K562 (cell line): ENCODE measurements around the gene PPP1R37. TPM values are rescaled to one million over a fixed set of nuclear protein-coding genes. Genes with fewer than 3 reads are reported as not detected.

ENCODE experiments used
- CHD7 ChIP-seq: fragments of 200-600 bp; sonication (generic); IDR thresholded peaks from one replicate; pipeline ENCODE4 v1.6.1; 2012; ENCODE audit warnings: mild to moderate bottlenecking, low read depth, low read length, inconsistent platforms
- GMEB1 ChIP-seq: fragments of 250-450 bp; sonication (Bioruptor Pico); IDR thresholded peaks from 2 replicates; pipeline ENCODE4 v1.4.0; 2020; ENCODE audit warnings: mild to moderate bottlenecking
- PHB2 ChIP-seq: fragments of 450-650 bp; IDR thresholded peaks from 2 replicates; pipeline ENCODE4 v1.6.1; 2017; ENCODE audit warnings: low read depth
- PRDM10 ChIP-seq: fragments of 450-650 bp; IDR thresholded peaks from 2 replicates; pipeline ENCODE4 v1.6.1; 2018; ENCODE audit not compliant: partially characterized antibody
- RNF219 ChIP-seq: fragments of 250-450 bp; sonication (Bioruptor Pico); IDR thresholded peaks from 2 replicates; pipeline ENCODE4 v1.5.0; 2022; ENCODE audit warnings: mild to moderate bottlenecking
- TCF15 ChIP-seq: fragments of 250-450 bp; sonication (Bioruptor Pico); IDR thresholded peaks from 2 replicates; pipeline ENCODE4 v1.8.0; 2022; ENCODE audit warnings: moderate library complexity, mild to moderate bottlenecking, inconsistent platforms
- ZNF695 ChIP-seq: fragments of 450-650 bp; formaldehyde crosslinking; IDR thresholded peaks from 2 replicates; pipeline ENCODE4 v1.4.0; 2020; ENCODE audit warnings: mild to moderate bottlenecking, moderate library complexity
- polyA plus RNA-seq, 8 experiments: library from polyadenylated mRNA; depleted of rRNA in 4 of 8; stranded (reverse) in 5 of 8; unstranded in 3 of 8; fragments of >200 nt; fragmentation: Nextera tagmentation in 2 of 8; fragmentation: Illumina TruSeq in 1 of 8; extraction: Ambion mirVana in 2 of 8; extraction: Trizol in 1 of 8; gene quantifications; 2 replicates each; pipeline versions ENCODE4 v1.2.1 to v1.2.3, GENCODE V29; 2011 to 2014; ENCODE audit warnings: inconsistent platforms in 1 of 8, missing spikeins in 1 of 8
- total RNA-seq, 7 experiments: library from RNA; depleted of rRNA in 6 of 7; stranded (reverse); fragments of >200 nt in 6 of 7; fragmentation: Illumina TruSeq in 2 of 7; extraction: Trizol in 2 of 7; gene quantifications; 2 replicates each; pipeline versions ENCODE4 v1.2.1 to v1.2.3, GENCODE V29; 2011 to 2021; ENCODE audit warnings: low replicate concordance in 1 of 7

PPP1R37 gene
- total and polyA plus RNA-seq, 9 of the 15 experiments (the other 6 are each of a cell fraction or from before 2014, with no cell fraction given): 0.04 to 20.3 (median 7.3) TPM

- TF ChIP-seq CHD7 (no peak), ZNF695 (CRISPR knock-in tag) (no peak), PHB2 (no peak), PRDM10 (no peak), GMEB1 (no peak), RNF219 (CRISPR knock-in tag) (no peak), TCF15 (CRISPR knock-in tag) (no peak)
These were observed 78.2 kb downstream of the PPP1R37 start (continued) for GRCh38 chr19:45171211-45171623.
